ENCODE results near the gene CAMKK1. TPM values are rescaled to one million over a fixed set of nuclear protein-coding genes. Genes with fewer than 3 reads are reported as not detected.

The CAMKK1 gene
- total RNA-seq, 1 donor from 2014 or later, result 3.8 TPM

DNA sequence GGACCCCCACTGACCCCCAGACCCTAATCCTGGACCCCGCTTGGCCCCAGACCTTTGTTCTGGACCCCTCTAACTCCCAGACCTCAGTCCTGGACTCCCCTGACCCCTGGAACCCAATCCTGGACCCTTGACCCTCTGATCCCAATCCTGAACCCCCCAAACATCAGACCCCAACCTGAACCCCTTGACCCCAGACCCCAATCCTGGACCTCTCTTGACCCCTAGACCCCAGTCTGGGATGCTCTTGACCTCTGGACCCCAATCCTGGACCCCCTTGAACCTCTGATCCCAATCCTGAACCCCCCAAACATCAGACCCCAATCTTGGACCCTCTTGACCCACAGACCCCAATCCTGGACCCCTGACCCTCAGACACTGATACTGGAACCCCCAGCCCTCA lies 36.9 kb upstream of the CAMKK1 start:
- Mint-ChIP-seq H3K36me3 (ENCODE audit: low read depth, unreplicated experiment) (no peaks in the 10 kb centered on the region), H3K9me3 (ENCODE audit: unreplicated experiment) (no peaks in the 10 kb centered on the region), H3K4me1 (ENCODE audit: low read depth, unreplicated experiment) (peaks cover 10% of the 10 kb centered on the region), H3K27ac (ENCODE audit: unreplicated experiment) (no peak overlapping the region), H3K4me3 (ENCODE audit: unreplicated experiment) (no peak overlapping the region), H3K27me3 (ENCODE audit: low read depth, unreplicated experiment) (peaks cover 13% of the 10 kb centered on the region)
- Histone ChIP-seq H3K9me3 (ENCODE audit: insufficient read depth, low read depth, low read length) (no peaks in the 10 kb centered on the region), H3K79me2 (ENCODE audit: insufficient read depth, low read length) (no peaks in the 10 kb centered on the region), H2AFZ (ENCODE audit: low read depth, low read length) (no peak overlapping the region), H3K36me3 (ENCODE audit: insufficient read depth, low read length) (no peaks in the 10 kb centered on the region), H4K20me1 (ENCODE audit: insufficient read depth, low read length) (no peaks in the 10 kb centered on the region), H3K27ac (ENCODE audit: low read depth, low read length) (no peak overlapping the region), H3K9ac (ENCODE audit: low read length) (no peak overlapping the region), H3K4me3 (ENCODE audit: insufficient read depth, low read depth, low read length) (no peak overlapping the region), H3K4me1 (ENCODE audit: insufficient read depth, low read length) (peaks cover 2% of the 10 kb centered on the region), H3K27me3 (ENCODE audit: insufficient read depth, low read length) (no peaks in the 10 kb centered on the region), H3K4me2 (ENCODE audit: low read length) (no peak overlapping the region)
- DNase-seq (ENCODE audit: low read depth), result no peak
- FAIRE-seq, result no peak
- no peak for TF ChIP-seq CTCF (IDR thresholded peaks at IDR 0.05; ENCODE audit: insufficient read depth, low read depth, low read length)
- no peak for TF ChIP-seq EZH2 (IDR thresholded peaks at IDR 0.05; ENCODE audit: insufficient read depth, low read length)

DNA sequence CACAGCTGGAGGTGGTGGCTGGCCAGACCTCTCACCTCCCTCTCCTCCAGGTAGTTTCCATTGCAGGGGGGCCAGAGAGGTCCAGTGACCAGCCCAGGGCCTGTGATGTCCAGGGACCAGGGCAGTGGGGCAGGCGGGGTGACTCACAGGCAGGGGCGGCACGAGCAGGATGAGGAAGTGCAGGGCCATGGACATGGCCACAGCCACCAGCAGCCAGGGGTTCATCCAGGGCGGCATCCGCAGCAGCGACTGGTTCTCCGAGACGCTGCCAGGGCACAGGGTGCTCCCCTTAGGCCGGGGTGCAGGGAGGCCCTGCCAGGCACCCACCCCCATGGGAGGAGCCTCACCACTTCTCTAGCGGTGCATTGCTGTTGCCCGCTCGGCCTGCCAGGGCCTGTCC lies 36.3 kb upstream of the CAMKK1 start:
- Histone ChIP-seq H3K4me1 (ENCODE audit: insufficient read depth, low read length) (peaks cover 2% of the 10 kb centered on the region), H3K27me3 (ENCODE audit: insufficient read depth, low read length) (peaks cover 3% of the 10 kb centered on the region), H3K4me2 (ENCODE audit: low read length) (no peak overlapping the region), H3K9me3 (ENCODE audit: insufficient read depth, low read depth, low read length) (no peaks in the 10 kb centered on the region), H3K36me3 (ENCODE audit: insufficient read depth, low read length) (no peaks in the 10 kb centered on the region), H4K20me1 (ENCODE audit: insufficient read depth, low read length) (no peaks in the 10 kb centered on the region), H3K27ac (ENCODE audit: low read depth, low read length) (no peak overlapping the region), H3K9ac (ENCODE audit: low read length) (no peak overlapping the region), H3K4me3 (ENCODE audit: insufficient read depth, low read depth, low read length) (no peak overlapping the region), H3K79me2 (ENCODE audit: insufficient read depth, low read length) (no peaks in the 10 kb centered on the region), H2AFZ (ENCODE audit: low read depth, low read length) (no peak overlapping the region)
- DNase-seq (ENCODE audit: low read depth), result no peak
- Mint-ChIP-seq H3K4me3 (ENCODE audit: unreplicated experiment) (no peak overlapping the region), H3K27me3 (ENCODE audit: low read depth, unreplicated experiment) (peaks cover 15% of the 10 kb centered on the region), H3K9me3 (ENCODE audit: unreplicated experiment) (no peaks in the 10 kb centered on the region), H3K27ac (ENCODE audit: unreplicated experiment) (no peak overlapping the region), H3K4me1 (ENCODE audit: low read depth, unreplicated experiment) (peaks cover 10% of the 10 kb centered on the region), H3K36me3 (ENCODE audit: low read depth, unreplicated experiment) (no peaks in the 10 kb centered on the region)
- TF ChIP-seq CTCF (IDR thresholded peaks at IDR 0.05; ENCODE audit: insufficient read depth, low read depth, low read length), result no peak
- TF ChIP-seq EZH2 (IDR thresholded peaks at IDR 0.05; ENCODE audit: insufficient read depth, low read length), result no peak
- FAIRE-seq, result no peak

DNA sequence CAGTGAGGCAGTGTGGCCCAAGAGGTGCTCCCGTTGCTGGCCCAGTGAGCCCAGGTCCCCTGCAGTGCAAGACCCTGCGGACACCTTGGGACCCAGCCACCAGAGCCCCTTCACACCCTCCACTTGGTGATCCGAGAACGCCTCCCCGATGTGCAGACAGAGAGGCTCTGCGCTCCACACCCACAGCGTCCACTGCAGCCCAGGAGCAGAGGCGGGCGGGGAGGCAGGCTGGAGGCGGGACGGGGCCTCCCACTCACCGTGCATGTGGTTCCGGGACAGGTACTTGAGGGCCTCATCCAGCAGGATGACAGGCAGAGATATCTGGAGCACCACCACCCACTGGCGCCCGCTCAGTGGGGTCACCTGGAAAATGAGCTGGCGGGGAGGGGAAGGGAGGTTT lies 35.6 kb upstream of the CAMKK1 start:
- TF ChIP-seq CTCF (IDR thresholded peaks at IDR 0.05; ENCODE audit: insufficient read depth, low read depth, low read length), result no peak
- no peak for TF ChIP-seq EZH2 (IDR thresholded peaks at IDR 0.05; ENCODE audit: insufficient read depth, low read length)
- no peaks in the 10 kb centered on the region for H3K79me2 ChIP-seq (ENCODE audit: insufficient read depth, low read length)
- Mint-ChIP-seq H3K4me3 (ENCODE audit: unreplicated experiment) (no peak overlapping the region), H3K36me3 (ENCODE audit: low read depth, unreplicated experiment) (no peaks in the 10 kb centered on the region), H3K27ac (ENCODE audit: unreplicated experiment) (no peak overlapping the region), H3K9me3 (ENCODE audit: unreplicated experiment) (no peaks in the 10 kb centered on the region), H3K27me3 (ENCODE audit: low read depth, unreplicated experiment) (peaks cover 17% of the 10 kb centered on the region), H3K4me1 (ENCODE audit: low read depth, unreplicated experiment) (peaks cover 10% of the 10 kb centered on the region)
- H3K4me2 ChIP-seq (ENCODE audit: low read length), result no peak overlapping the region
- peaks cover 3% of the 10 kb centered on the region for H3K27me3 ChIP-seq (ENCODE audit: insufficient read depth, low read length)
- FAIRE-seq (no peak), DNase-seq (ENCODE audit: low read depth) (no peak)
- H3K4me1 ChIP-seq (ENCODE audit: insufficient read depth, low read length), result peaks cover 2% of the 10 kb centered on the region
- H3K4me3 ChIP-seq (ENCODE audit: insufficient read depth, low read depth, low read length), result no peak overlapping the region
- no peaks in the 10 kb centered on the region for H4K20me1 ChIP-seq (ENCODE audit: insufficient read depth, low read length)
- no peak overlapping the region for H3K9ac ChIP-seq (ENCODE audit: low read length)
- no peak overlapping the region for H2AFZ ChIP-seq (ENCODE audit: low read depth, low read length)
- no peaks in the 10 kb centered on the region for H3K36me3 ChIP-seq (ENCODE audit: insufficient read depth, low read length)
- no peak overlapping the region for H3K27ac ChIP-seq (ENCODE audit: low read depth, low read length)
- H3K9me3 ChIP-seq (ENCODE audit: insufficient read depth, low read depth, low read length), result no peaks in the 10 kb centered on the region

All from astrocyte (in vitro differentiated cells and primary cell).